ENCODE measurements around the gene ZNF407. TPM values are rescaled to one million over a fixed set of nuclear protein-coding genes. Genes with fewer than 3 reads are reported as not detected.

Gene ZNF407
- total and polyA plus RNA-seq, 10 donors = 2.0 to 41.0 (median 26.3) TPM

- no peak overlapping the region for H3K27ac ChIP-seq
- no peak for TF ChIP-seq POLR2AphosphoS5 (IDR thresholded peaks at IDR 0.05)
- TF ChIP-seq CTCF (IDR thresholded peaks at IDR 0.05 in 8 of 11, conservative IDR thresholded peaks at IDR 0.05 in 3 of 11) = no peak
- no peak for TF ChIP-seq POLR2A (IDR thresholded peaks at IDR 0.05)
- no peak overlapping the region for H3K4me3 ChIP-seq
- intact Hi-C loops (cut with DNase I; ENCODE audit: low total_unique reads) = no loop called here
- H3K9me3 ChIP-seq = no peaks in the 10 kb centered on the region
- H3K36me3 ChIP-seq = no peaks in the 10 kb centered on the region
- DNase-seq = no peak
- H3K4me1 ChIP-seq = no peaks in the 10 kb centered on the region
- WGBS, 5 donors = 95 to 97% (median 96%) methylated on average over 8 of the region's 8 CpGs
- no peaks in the 10 kb centered on the region for H3K27me3 ChIP-seq (replicated peaks in 1 of 7)
Observed at GRCh38 chr18:75024871-75025270, 427.2 kb downstream of the ZNF407 start.

GRCh38 chr18:75025573-75025972 is 427.9 kb downstream of the ZNF407 start:
- Histone ChIP-seq H3K36me3 (no peaks in the 10 kb centered on the region), H3K27ac (no peak overlapping the region), H3K4me1 (no peaks in the 10 kb centered on the region), H3K27me3 (replicated peaks in 1 of 7) (no peaks in the 10 kb centered on the region), H3K4me3 (no peak overlapping the region), H3K9me3 (no peaks in the 10 kb centered on the region)
- no peak for DNase-seq
- TF ChIP-seq POLR2AphosphoS5 (IDR thresholded peaks at IDR 0.05) = no peak
- intact Hi-C loops (cut with DNase I; ENCODE audit: low total_unique reads) = no loop called here
- WGBS, 5 donors = 85 to 94% (median 89%) methylated on average over 2 of the region's 2 CpGs

GRCh38 chr18:75029481-75029880 is 431.8 kb downstream of the ZNF407 start:
- no peaks in the 10 kb centered on the region for H3K27me3 ChIP-seq (replicated peaks in 1 of 7)
- H3K4me3 ChIP-seq = no peak overlapping the region
- no peak for DNase-seq
- H3K9me3 ChIP-seq = no peaks in the 10 kb centered on the region
- no peak overlapping the region for H3K27ac ChIP-seq
- intact Hi-C loops (cut with DNase I; ENCODE audit: low total_unique reads) = no loop called here
- no peaks in the 10 kb centered on the region for H3K4me1 ChIP-seq
- no peaks in the 10 kb centered on the region for H3K36me3 ChIP-seq
- 73 to 88% (median 86%) methylated on average over 16 of the region's 16 CpGs for WGBS, 5 donors
- TF ChIP-seq POLR2A (IDR thresholded peaks at IDR 0.05) (no peak), POLR2AphosphoS5 (IDR thresholded peaks at IDR 0.05) (peak in 1 of 3 donors; percentile 29)

GRCh38 chr18:75031717-75032317 is 434.1 kb downstream of the ZNF407 start:
- no peaks in the 10 kb centered on the region for H3K4me1 ChIP-seq
- DNase-seq = no peak
- H3K4me3 ChIP-seq = no peak overlapping the region
- 92 to 99% (median 97%) methylated on average over 11 of the region's 11 CpGs for WGBS, 5 donors
- intact Hi-C loops (cut with DNase I; ENCODE audit: low total_unique reads) = no loop called here
- no peaks in the 10 kb centered on the region for H3K27me3 ChIP-seq (replicated peaks in 1 of 7)
- no peak for TF ChIP-seq POLR2A (IDR thresholded peaks at IDR 0.05)
- no peak for TF ChIP-seq POLR2AphosphoS5 (IDR thresholded peaks at IDR 0.05)
- TF ChIP-seq CTCF (IDR thresholded peaks at IDR 0.05 in 8 of 11, conservative IDR thresholded peaks at IDR 0.05 in 3 of 11) = no peak
- H3K9me3 ChIP-seq = no peaks in the 10 kb centered on the region
- no peak overlapping the region for H3K27ac ChIP-seq
- peaks cover 0 to 2% (median 0%) of the 10 kb centered on the region in 6 donors for H3K36me3 ChIP-seq

- peaks cover 0 to 11% (median 0%) of the 10 kb centered on the region in 6 donors for H3K36me3 ChIP-seq
- H3K9me3 ChIP-seq = no peaks in the 10 kb centered on the region
- DNase-seq = no peak
- no peak overlapping the region for H3K27ac ChIP-seq
- H3K4me1 ChIP-seq = no peaks in the 10 kb centered on the region
- no peak overlapping the region for H3K4me3 ChIP-seq
- TF ChIP-seq CTCF (IDR thresholded peaks at IDR 0.05 in 8 of 11, conservative IDR thresholded peaks at IDR 0.05 in 3 of 11) = no peak
- no peak for TF ChIP-seq POLR2AphosphoS5 (IDR thresholded peaks at IDR 0.05)
- TF ChIP-seq POLR2A (IDR thresholded peaks at IDR 0.05) = no peak
- intact Hi-C loops (cut with DNase I; ENCODE audit: low total_unique reads) = no loop called here
- no peaks in the 10 kb centered on the region for H3K27me3 ChIP-seq (replicated peaks in 1 of 7)
- 95 to 99% (median 96%) methylated on average over 7 of the region's 7 CpGs for WGBS, 5 donors
Observed at GRCh38 chr18:75033516-75033915, 435.8 kb downstream of the ZNF407 start.
